ENCODE results near the gene ZNF736. TPM values are rescaled to one million over a fixed set of nuclear protein-coding genes. Genes with fewer than 3 reads are reported as not detected.
"Not testable (repeated sequence)": the region's sequence is repeated elsewhere in the genome, so short reads cannot be mapped to it uniquely, and the experiment has no call there.

The ZNF736 gene
- total RNA-seq, 1 donor from 2014 or later = 4.4 TPM

DNA sequence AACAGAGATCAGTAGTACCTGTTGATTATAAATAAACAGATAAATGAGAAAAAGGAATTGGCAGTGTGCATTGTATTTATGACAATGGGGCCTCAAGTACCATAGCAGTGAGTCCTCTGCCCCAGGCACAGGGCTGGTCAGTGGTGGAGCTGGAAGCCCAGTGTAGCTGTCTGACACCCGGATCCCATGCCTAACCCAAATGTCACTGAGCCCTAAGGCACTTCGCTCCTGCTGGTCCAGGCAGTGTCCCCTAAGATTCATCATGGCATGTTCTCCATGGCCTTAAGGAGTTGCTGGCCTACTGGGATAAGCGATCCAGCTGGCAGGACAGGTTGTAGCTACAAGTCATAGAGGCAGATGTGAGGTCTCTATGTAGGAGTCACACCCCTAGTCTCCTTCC is 3.3 kb upstream of the ZNF736 start:
- H3K4me1 ChIP-seq (ENCODE audit: insufficient read depth, low read length) = peaks cover 8% of the 10 kb centered on the region
- no peaks in the 10 kb centered on the region for H3K36me3 ChIP-seq (ENCODE audit: insufficient read depth, low read length)
- H3K9me3 Mint-ChIP-seq (ENCODE audit: unreplicated experiment) = peaks cover 14% of the 10 kb centered on the region
- H3K4me3 Mint-ChIP-seq (ENCODE audit: unreplicated experiment) = no peak overlapping the region
- no peak for DNase-seq (ENCODE audit: low read depth)
- no peaks in the 10 kb centered on the region for H3K27me3 Mint-ChIP-seq (ENCODE audit: low read depth, unreplicated experiment)
- H4K20me1 ChIP-seq (ENCODE audit: insufficient read depth, low read length) = no peaks in the 10 kb centered on the region
- H3K9ac ChIP-seq (ENCODE audit: low read length) = no peak overlapping the region
- no peak overlapping the region for H3K27ac ChIP-seq (ENCODE audit: low read depth, low read length)
- no peak overlapping the region for H3K27ac Mint-ChIP-seq (ENCODE audit: unreplicated experiment)
- no peak for FAIRE-seq
- H3K4me2 ChIP-seq (ENCODE audit: low read length) = no peak overlapping the region
- TF ChIP-seq, protein P1, sequence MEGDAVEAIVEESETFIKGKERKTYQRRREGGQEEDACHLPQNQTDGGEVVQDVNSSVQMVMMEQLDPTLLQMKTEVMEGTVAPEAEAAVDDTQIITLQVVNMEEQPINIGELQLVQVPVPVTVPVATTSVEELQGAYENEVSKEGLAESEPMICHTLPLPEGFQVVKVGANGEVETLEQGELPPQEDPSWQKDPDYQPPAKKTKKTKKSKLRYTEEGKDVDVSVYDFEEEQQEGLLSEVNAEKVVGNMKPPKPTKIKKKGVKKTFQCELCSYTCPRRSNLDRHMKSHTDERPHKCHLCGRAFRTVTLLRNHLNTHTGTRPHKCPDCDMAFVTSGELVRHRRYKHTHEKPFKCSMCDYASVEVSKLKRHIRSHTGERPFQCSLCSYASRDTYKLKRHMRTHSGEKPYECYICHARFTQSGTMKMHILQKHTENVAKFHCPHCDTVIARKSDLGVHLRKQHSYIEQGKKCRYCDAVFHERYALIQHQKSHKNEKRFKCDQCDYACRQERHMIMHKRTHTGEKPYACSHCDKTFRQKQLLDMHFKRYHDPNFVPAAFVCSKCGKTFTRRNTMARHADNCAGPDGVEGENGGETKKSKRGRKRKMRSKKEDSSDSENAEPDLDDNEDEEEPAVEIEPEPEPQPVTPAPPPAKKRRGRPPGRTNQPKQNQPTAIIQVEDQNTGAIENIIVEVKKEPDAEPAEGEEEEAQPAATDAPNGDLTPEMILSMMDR (IDR thresholded peaks at IDR 0.05; ENCODE audit: insufficient read depth, low read depth, low read length) = no peak
- H3K36me3 Mint-ChIP-seq (ENCODE audit: low read depth, unreplicated experiment) = no peaks in the 10 kb centered on the region
- no peaks in the 10 kb centered on the region for H3K27me3 ChIP-seq (ENCODE audit: insufficient read depth, low read length)
- no peaks in the 10 kb centered on the region for H3K9me3 ChIP-seq (ENCODE audit: insufficient read depth, low read depth, low read length)
- no peak overlapping the region for H2AFZ ChIP-seq (ENCODE audit: low read depth, low read length)
- peaks cover 16% of the 10 kb centered on the region for H3K79me2 ChIP-seq (ENCODE audit: insufficient read depth, low read length)
- H3K4me1 Mint-ChIP-seq (ENCODE audit: low read depth, unreplicated experiment) = no peaks in the 10 kb centered on the region
- H3K4me3 ChIP-seq (ENCODE audit: insufficient read depth, low read depth, low read length) = no peak overlapping the region

DNA sequence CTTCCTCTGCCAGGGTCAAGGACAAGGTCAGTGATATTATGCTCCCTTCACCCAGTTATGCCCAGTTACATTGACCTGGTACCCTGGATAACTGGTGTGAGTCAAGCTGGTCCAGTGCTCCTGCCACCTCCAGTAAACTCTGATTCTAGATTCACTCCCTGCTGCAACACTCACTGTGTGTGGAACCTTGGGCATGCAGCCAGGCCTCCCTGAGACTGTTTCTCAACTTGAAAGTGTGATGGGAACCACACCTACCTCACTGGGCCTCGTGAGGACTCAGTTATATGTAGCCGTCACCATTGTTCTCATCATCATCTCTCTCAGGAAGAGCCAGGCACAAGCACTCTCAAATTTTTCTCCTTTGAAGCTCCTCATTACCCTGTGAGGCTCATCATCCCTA is 935 bp upstream of the ZNF736 start:
- Histone ChIP-seq H3K9ac (ENCODE audit: low read length) (no peak overlapping the region), H3K36me3 (ENCODE audit: insufficient read depth, low read length) (no peaks in the 10 kb centered on the region), H3K4me2 (ENCODE audit: low read length) (no peak overlapping the region), H3K4me3 (ENCODE audit: insufficient read depth, low read depth, low read length) (no peak overlapping the region), H3K9me3 (ENCODE audit: insufficient read depth, low read depth, low read length) (no peaks in the 10 kb centered on the region), H4K20me1 (ENCODE audit: insufficient read depth, low read length) (no peaks in the 10 kb centered on the region), H2AFZ (ENCODE audit: low read depth, low read length) (peak overlapping the region; percentile 100), H3K79me2 (ENCODE audit: insufficient read depth, low read length) (peaks cover 40% of the 10 kb centered on the region), H3K27me3 (ENCODE audit: insufficient read depth, low read length) (no peaks in the 10 kb centered on the region), H3K4me1 (ENCODE audit: insufficient read depth, low read length) (peaks cover 8% of the 10 kb centered on the region), H3K27ac (ENCODE audit: low read depth, low read length) (no peak overlapping the region)
- peaks cover 10% of the 10 kb centered on the region for H3K9me3 Mint-ChIP-seq (ENCODE audit: unreplicated experiment)
- no peak overlapping the region for H3K27ac Mint-ChIP-seq (ENCODE audit: unreplicated experiment)
- H3K4me1 Mint-ChIP-seq (ENCODE audit: low read depth, unreplicated experiment) = no peaks in the 10 kb centered on the region
- FAIRE-seq (no peak), DNase-seq (ENCODE audit: low read depth) (no peak)
- no peaks in the 10 kb centered on the region for H3K36me3 Mint-ChIP-seq (ENCODE audit: low read depth, unreplicated experiment)
- no peak overlapping the region for H3K4me3 Mint-ChIP-seq (ENCODE audit: unreplicated experiment)
- no peaks in the 10 kb centered on the region for H3K27me3 Mint-ChIP-seq (ENCODE audit: low read depth, unreplicated experiment)
- TF ChIP-seq, protein P1 (IDR thresholded peaks at IDR 0.05; ENCODE audit: insufficient read depth, low read depth, low read length) = no peak
- TF ChIP-seq EZH2 (IDR thresholded peaks at IDR 0.05; ENCODE audit: insufficient read depth, low read length) = no peak

DNA sequence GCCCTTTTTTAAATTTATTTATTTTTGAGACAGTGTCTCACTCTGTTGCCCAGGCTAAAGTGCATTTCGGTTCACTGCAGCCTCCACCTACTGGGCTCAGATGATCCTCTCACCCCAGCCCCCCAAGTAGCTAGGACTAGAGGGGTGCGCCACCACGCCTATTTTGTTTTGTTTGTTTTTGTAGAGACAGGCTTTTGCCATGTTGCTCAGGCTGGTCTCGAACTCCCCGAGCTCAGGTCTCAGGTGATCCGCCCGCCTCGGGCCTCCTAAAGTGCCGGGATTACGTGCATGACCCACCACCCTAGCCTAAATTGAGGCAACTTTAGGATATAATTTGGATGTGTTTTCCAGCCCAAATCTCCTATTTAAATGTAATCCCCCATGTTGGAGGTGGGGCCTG is 805 bp downstream of the ZNF736 start:
- Histone ChIP-seq H3K4me3 (ENCODE audit: insufficient read depth, low read depth, low read length) (peak overlapping the region; percentile 98), H4K20me1 (ENCODE audit: insufficient read depth, low read length) (no peaks in the 10 kb centered on the region), H3K79me2 (ENCODE audit: insufficient read depth, low read length) (peaks cover 53% of the 10 kb centered on the region), H3K27me3 (ENCODE audit: insufficient read depth, low read length) (no peaks in the 10 kb centered on the region), H3K4me1 (ENCODE audit: insufficient read depth, low read length) (peaks cover 8% of the 10 kb centered on the region), H2AFZ (ENCODE audit: low read depth, low read length) (peak overlapping the region; percentile 100), H3K4me2 (ENCODE audit: low read length) (peak overlapping the region; percentile 94), H3K9ac (ENCODE audit: low read length) (peak overlapping the region; percentile 96), H3K36me3 (ENCODE audit: insufficient read depth, low read length) (no peaks in the 10 kb centered on the region), H3K27ac (ENCODE audit: low read depth, low read length) (peak overlapping the region; percentile 93), H3K9me3 (ENCODE audit: insufficient read depth, low read depth, low read length) (no peaks in the 10 kb centered on the region)
- Mint-ChIP-seq H3K4me3 (ENCODE audit: unreplicated experiment) (peak overlapping the region; percentile 88), H3K9me3 (ENCODE audit: unreplicated experiment) (peaks cover 10% of the 10 kb centered on the region), H3K27me3 (ENCODE audit: low read depth, unreplicated experiment) (no peaks in the 10 kb centered on the region), H3K27ac (ENCODE audit: unreplicated experiment) (peak overlapping the region; percentile 98), H3K4me1 (ENCODE audit: low read depth, unreplicated experiment) (no peaks in the 10 kb centered on the region), H3K36me3 (ENCODE audit: low read depth, unreplicated experiment) (no peaks in the 10 kb centered on the region)
- DNase-seq (ENCODE audit: low read depth) (no peak), FAIRE-seq (no peak)
- TF ChIP-seq, protein P1 (IDR thresholded peaks at IDR 0.05; ENCODE audit: insufficient read depth, low read depth, low read length) = no peak
- TF ChIP-seq EZH2 (IDR thresholded peaks at IDR 0.05; ENCODE audit: insufficient read depth, low read length) = no peak

DNA sequence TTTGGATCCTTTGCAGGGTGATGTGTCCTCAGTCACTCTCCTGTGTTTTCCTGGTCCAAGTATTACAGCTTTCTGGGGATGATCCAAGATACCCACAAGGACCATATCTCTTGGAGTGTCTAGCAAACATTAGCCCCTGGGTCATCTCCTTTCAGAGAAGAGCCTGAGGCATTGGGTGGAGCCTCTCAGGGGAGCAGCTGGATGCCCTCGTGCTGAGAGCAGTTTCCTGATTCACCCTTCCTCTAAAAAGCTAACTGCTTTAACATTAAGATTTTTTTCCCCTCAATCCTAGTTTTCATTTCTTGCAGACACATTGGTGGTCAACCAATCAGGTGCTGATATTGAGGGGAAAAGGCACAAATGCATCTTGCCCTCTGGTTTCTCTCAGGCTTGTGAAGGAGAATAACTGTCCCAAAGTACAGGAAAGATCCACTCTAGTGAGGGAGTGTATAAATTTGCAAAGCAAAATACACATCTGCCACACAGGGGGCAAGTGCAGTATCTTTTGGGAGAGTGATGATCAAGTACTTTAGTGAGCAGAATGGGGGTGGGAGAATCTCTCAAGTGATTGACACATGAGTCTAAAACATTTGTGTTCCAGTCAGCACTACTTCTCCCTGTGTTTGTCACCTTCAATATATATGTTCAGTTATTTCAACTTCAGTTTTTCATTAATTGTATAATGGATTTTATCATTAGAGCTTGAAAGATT is 2.4 kb downstream of the ZNF736 start:
- H3K36me3 ChIP-seq (ENCODE audit: insufficient read depth, low read length); H3K36me3 Mint-ChIP-seq (ENCODE audit: low read depth, unreplicated experiment); H3K4me3 Mint-ChIP-seq (ENCODE audit: unreplicated experiment); H3K9ac ChIP-seq (ENCODE audit: low read length); H3K4me3 ChIP-seq (ENCODE audit: insufficient read depth, low read depth, low read length); H3K9me3 ChIP-seq (ENCODE audit: insufficient read depth, low read depth, low read length); H3K9me3 Mint-ChIP-seq (ENCODE audit: unreplicated experiment); H3K4me1 Mint-ChIP-seq (ENCODE audit: low read depth, unreplicated experiment); H3K27ac Mint-ChIP-seq (ENCODE audit: unreplicated experiment); DNase-seq (ENCODE audit: low read depth); H2AFZ ChIP-seq (ENCODE audit: low read depth, low read length); H3K4me1 ChIP-seq (ENCODE audit: insufficient read depth, low read length); FAIRE-seq; H3K27me3 ChIP-seq (ENCODE audit: insufficient read depth, low read length); H3K27me3 Mint-ChIP-seq (ENCODE audit: low read depth, unreplicated experiment); H3K27ac ChIP-seq (ENCODE audit: low read depth, low read length); H4K20me1 ChIP-seq (ENCODE audit: insufficient read depth, low read length); H3K4me2 ChIP-seq (ENCODE audit: low read length): not testable (repeated sequence)
- H3K79me2 ChIP-seq (ENCODE audit: insufficient read depth, low read length) = peaks cover 65% of the 10 kb centered on the region
